Caco-2 (cell line): ENCODE data around the gene CEACAM16. TPM values are rescaled to one million over a fixed set of nuclear protein-coding genes. Genes with fewer than 3 reads are reported as not detected.
"Not testable (repeated sequence)": the region's sequence is repeated elsewhere in the genome, so short reads cannot be mapped to it uniquely, and the experiment has no call there.

Experiments
- BruUV-seq: library from RNA; stranded (reverse); fragments of 400-500 nt; replicated peaks from 2 replicates; lab custom pipeline; 2021; lab: Mats Ljungman, UMichigan
- CTCF ChIA-PET: fragments of 300-600 bp; sonication (Branson Sonifier 250); formaldehyde crosslinking; loops from one replicate; lab custom pipeline; 2022; ENCODE audit warnings: antibody characterized with exemption; lab: Charles Lee
- POLR2A ChIA-PET: fragments of 300-600 bp; sonication (Branson Sonifier 250); formaldehyde crosslinking; loops from one replicate; lab custom pipeline; 2022; ENCODE audit warnings: antibody characterized with exemption; lab: Charles Lee
- DNase-seq, 2 experiments: peaks; one replicate each; pipeline versions ENCODE4 v3.0.0 to v3.0.0-alpha.2; 2020 to 2022
- H3K27me3 ChIP-seq: replicated peaks from 2 replicates; pipeline ENCODE4 v1.6.0; 2011; ENCODE audit warnings: low read length; ENCODE audit not compliant: control insufficient read depth, insufficient read depth
- H3K36me3 ChIP-seq: 2 replicates; pipeline ENCODE4 v1.5.1; 2011; ENCODE audit warnings: low read length; ENCODE audit not compliant: control insufficient read depth, insufficient read depth
- H3K4me1 ChIP-seq: fragments of 250-450 bp; sonication (Bioruptor Pico); 2 replicates; pipeline ENCODE4 v1.5.1; 2020; ENCODE audit warnings: mild to moderate bottlenecking
- H3K4me3 ChIP-seq: 2 replicates; pipeline ENCODE4 v1.5.1; 2011; ENCODE audit warnings: low read depth, mild to moderate bottlenecking, control low read depth, low read length
- H3K9me3 ChIP-seq: fragments of 250-450 bp; sonication (Bioruptor Pico); 2 replicates; pipeline ENCODE4 v1.5.1; 2020; ENCODE audit warnings: mild to moderate bottlenecking, moderate library complexity
- H3K27ac Mint-ChIP-seq: one replicate; pipeline ENCODE4 v1.8.0; 2022; ENCODE audit warnings: mixed read lengths; ENCODE audit not compliant: unreplicated experiment
- H3K27me3 Mint-ChIP-seq: one replicate; pipeline ENCODE4 v1.8.0; 2022; ENCODE audit warnings: mixed read lengths; ENCODE audit not compliant: insufficient read depth, unreplicated experiment
- H3K36me3 Mint-ChIP-seq: one replicate; pipeline ENCODE4 v1.8.0; 2022; ENCODE audit warnings: mild to moderate bottlenecking, mixed read lengths; ENCODE audit not compliant: insufficient read depth, unreplicated experiment
- H3K4me1 Mint-ChIP-seq: one replicate; pipeline ENCODE4 v1.8.0; 2022; ENCODE audit warnings: low read depth, mixed read lengths; ENCODE audit not compliant: unreplicated experiment
- H3K4me3 Mint-ChIP-seq: one replicate; pipeline ENCODE4 v1.8.0; 2022; ENCODE audit warnings: mild to moderate bottlenecking, moderate library complexity, mixed read lengths; ENCODE audit not compliant: unreplicated experiment
- H3K9me3 Mint-ChIP-seq: one replicate; pipeline ENCODE4 v1.8.0; 2022; ENCODE audit warnings: mixed read lengths; ENCODE audit not compliant: unreplicated experiment
- CTCF ChIP-seq, 2 experiments: fragments of 200-600 bp in 1 of 2; IDR thresholded peaks; 1 replicate in 1 of 2; 2 replicates in 1 of 2; pipeline versions ENCODE4 v1.5.1 to v1.8.0; 2011 to 2022; ENCODE audit warnings: antibody characterized with exemption in 1 of 2, control low read depth in 1 of 2, inconsistent platforms in 1 of 2, low read depth in 1 of 2, low read length in 1 of 2, mild to moderate bottlenecking in 1 of 2, moderate library complexity in 1 of 2; ENCODE audit not compliant: insufficient read depth in 1 of 2, severe bottlenecking in 1 of 2, unreplicated experiment in 1 of 2
- intact Hi-C: fragments of 100-400 bp; cut with micrococcal nuclease; formaldehyde crosslinking; loops from one replicate; pipeline ENCODE4 v1.10.0; 2022; ENCODE audit not compliant: unreplicated experiment
- total RNA-seq: library from RNA; stranded (reverse); gene quantifications from 2 replicates; pipeline ENCODE4 v1.2.3, GENCODE V29; 2022

Gene CEACAM16
- total RNA-seq, 1 experiment from 2014 or later = not detected

GRCh38 chr19:44664976-44665375, 34.0 kb upstream of the CEACAM16 start:
- Mint-ChIP-seq H3K4me3 (no peak overlapping the region), H3K36me3 (peaks cover 59% of the 10 kb centered on the region), H3K27me3 (no peaks in the 10 kb centered on the region), H3K9me3 (no peaks in the 10 kb centered on the region), H3K27ac (no peak overlapping the region), H3K4me1 (no peaks in the 10 kb centered on the region)
- no TSS peak for BruUV-seq
- intact Hi-C loops = no loop called here
- H3K4me3 ChIP-seq = no peak overlapping the region
- H3K4me1 ChIP-seq = no peaks in the 10 kb centered on the region
- CTCF ChIA-PET = interaction anchor here (1.4 kb wide), 1 partner anchor 106 kb away, joined by 3 read pairs; no protein-coding TSS in a partner anchor
- TF ChIP-seq CTCF (IDR thresholded peaks at IDR 0.05; ENCODE audit: insufficient read depth in 1 of 2, low read depth in 1 of 2, low read length in 1 of 2, severe bottlenecking in 1 of 2, unreplicated experiment in 1 of 2) = no peak
- no peak for DNase-seq
- no peaks in the 10 kb centered on the region for H3K9me3 ChIP-seq
- POLR2A ChIA-PET = interaction anchor here (1.1 kb wide), 1 partner anchor 17 kb away, joined by 11 read pairs; no protein-coding TSS in a partner anchor
- peaks cover 12% of the 10 kb centered on the region for H3K36me3 ChIP-seq
- no peaks in the 10 kb centered on the region for H3K27me3 ChIP-seq

- DNase-seq = no peak
- Histone ChIP-seq H3K4me1 (no peaks in the 10 kb centered on the region), H3K36me3 (peaks cover 6% of the 10 kb centered on the region), H3K4me3 (no peak overlapping the region), H3K27me3 (no peaks in the 10 kb centered on the region), H3K9me3 (no peaks in the 10 kb centered on the region)
- Mint-ChIP-seq H3K9me3 (no peaks in the 10 kb centered on the region), H3K27ac (no peak overlapping the region), H3K4me3 (no peak overlapping the region), H3K4me1 (no peaks in the 10 kb centered on the region), H3K36me3 (peaks cover 42% of the 10 kb centered on the region), H3K27me3 (no peaks in the 10 kb centered on the region)
- POLR2A ChIA-PET = no interaction called here
- no peak for TF ChIP-seq CTCF (IDR thresholded peaks at IDR 0.05; ENCODE audit: insufficient read depth in 1 of 2, low read depth in 1 of 2, low read length in 1 of 2, severe bottlenecking in 1 of 2, unreplicated experiment in 1 of 2)
- BruUV-seq = no TSS peak
- CTCF ChIA-PET = interaction anchor here (1.0 kb wide), 1 partner anchor 78 kb away, joined by 3 read pairs; no protein-coding TSS in a partner anchor
- intact Hi-C loops = no loop called here
These were observed 31.9 kb upstream of the CEACAM16 start for GRCh38 chr19:44666852-44667556.

GRCh38 chr19:44668985-44669764, 29.8 kb upstream of the CEACAM16 start:
- Histone ChIP-seq H3K9me3 (no peaks in the 10 kb centered on the region), H3K4me3 (no peak overlapping the region), H3K36me3 (no peaks in the 10 kb centered on the region), H3K4me1 (no peaks in the 10 kb centered on the region), H3K27me3 (no peaks in the 10 kb centered on the region)
- no TSS peak for BruUV-seq
- Mint-ChIP-seq H3K4me1 (no peaks in the 10 kb centered on the region), H3K27me3 (no peaks in the 10 kb centered on the region), H3K9me3 (no peaks in the 10 kb centered on the region), H3K36me3 (peaks cover 26% of the 10 kb centered on the region), H3K4me3 (no peak overlapping the region), H3K27ac (no peak overlapping the region)
- no peak for DNase-seq
- ChIA-PET POLR2A (no interaction called here), CTCF (interaction anchor here (0.5 to 0.6 kb wide), 2 partner anchors 94 to 201 kb away, joined by 3 read pairs; no protein-coding TSS in a partner anchor)
- intact Hi-C loops = no loop called here
- TF ChIP-seq CTCF (IDR thresholded peaks at IDR 0.05; ENCODE audit: insufficient read depth in 1 of 2, low read depth in 1 of 2, low read length in 1 of 2, severe bottlenecking in 1 of 2, unreplicated experiment in 1 of 2) = no peak

- CTCF ChIA-PET = interaction anchor here (0.6 kb wide), 1 partner anchor 95 kb away, joined by 3 read pairs; no protein-coding TSS in a partner anchor
- POLR2A ChIA-PET, H3K4me1 Mint-ChIP-seq: not testable (repeated sequence)
These were observed 28.9 kb upstream of the CEACAM16 start for GRCh38 chr19:44670027-44670426.

More at GRCh38 chr19:44670027-44670426, 28.9 kb upstream of the CEACAM16 start:
- DNase-seq, H3K36me3 ChIP-seq, H3K4me3 Mint-ChIP-seq, H3K4me3 ChIP-seq, intact Hi-C loops, H3K27me3 ChIP-seq, BruUV-seq, H3K9me3 Mint-ChIP-seq, H3K27me3 Mint-ChIP-seq, H3K4me1 ChIP-seq, H3K9me3 ChIP-seq, H3K27ac Mint-ChIP-seq: not testable (repeated sequence)
- H3K36me3 Mint-ChIP-seq = peaks cover 17% of the 10 kb centered on the region
